Right lobe of liver (tissue), 6 donors: ENCODE results near the gene DGKI. TPM values are rescaled to one million over a fixed set of nuclear protein-coding genes. Genes with fewer than 3 reads are reported as not detected.
"Not testable (repeated sequence)": the region's sequence is repeated elsewhere in the genome, so short reads cannot be mapped to it uniquely, and the experiment has no call there.

Source experiments
- ATAC-seq, 4 donors: fragments of 200-7000 bp; cut with Tn5 transposase; one replicate each; pipeline ENCODE4 v1.9.1; 2020; ENCODE audit warnings: mild to moderate bottlenecking in 4 of 4, moderate library complexity in 4 of 4
- DNase-seq, 3 donors: peaks; one replicate each; pipeline ENCODE4 v3.0.0-alpha.2; 2020
- H3K27ac ChIP-seq, 3 donors: fragments of 200-600 bp; one replicate each; pipeline ENCODE4 v1.8.0; 2022
- H3K27me3 ChIP-seq, 2 donors: fragments of 200-600 bp; one replicate each; pipeline ENCODE4 v1.8.0; 2022
- H3K36me3 ChIP-seq, 4 donors: fragments of 200-600 bp; sonication (generic) in 1 of 4; one replicate each; pipeline versions ENCODE4 v1.5.1 to v1.8.0; 2017 to 2022; ENCODE audit warnings: control low read depth in 1 of 4
- H3K4me1 ChIP-seq, 4 donors: fragments of 200-600 bp; sonication (generic) in 1 of 4; one replicate each; pipeline versions ENCODE4 v1.5.1 to v1.8.0; 2017 to 2022; ENCODE audit warnings: control low read depth in 1 of 4
- H3K4me3 ChIP-seq, 3 donors: fragments of 200-600 bp; one replicate each; pipeline ENCODE4 v1.8.0; 2022
- H3K9me3 ChIP-seq, 4 donors: fragments of 200-600 bp; sonication (generic) in 1 of 4; one replicate each; pipeline versions ENCODE4 v1.5.1 to v1.8.0; 2017 to 2022; ENCODE audit warnings: control low read depth in 1 of 4
- POLR2A ChIP-seq: fragments of 450-650 bp; IDR thresholded peaks from one replicate; pipeline ENCODE4 v1.6.1; 2017; ENCODE audit warnings: antibody characterized with exemption, mild to moderate bottlenecking
- WGBS: methylation state at CpG from one replicate; pipeline ENCODE4 v1.1.6; 2018; ENCODE audit warnings: low coverage, low lambda C conversion rate; ENCODE audit not compliant: insufficient coverage; ENCODE audit errors: missing lambda C conversion rate; 5-methylcytosine and 5-hydroxymethylcytosine counted together
- intact Hi-C, 2 donors: fragments of 100-400 bp; cut with DNase I; formaldehyde crosslinking; loops; one replicate each; pipeline versions ENCODE4 v1.11.2 to v1.14.1; 2022
- total RNA-seq, 6 experiments: library from RNA; depleted of rRNA in 2 of 6; stranded (reverse); fragments of >200 nt in 2 of 6; fragmentation: NEBNext Ultra II Directional in 3 of 6; extraction: Animal tissue kit (Norgen Biotek cat#: 25700) in 3 of 6; gene quantifications; one replicate each; pipeline versions ENCODE4 v1.1.0 to v1.2.4, GENCODE V29; 2016 to 2023
- TF ChIP-seq, protein P1 (sequence below), 4 donors: fragments of 200-600 bp in 3 of 4; fragments of 450-650 bp in 1 of 4; IDR thresholded peaks; one replicate each; pipeline versions ENCODE4 v1.5.1 to v1.8.0; 2016 to 2022; ENCODE audit warnings: antibody characterized with exemption in 4 of 4, mild to moderate bottlenecking in 2 of 4
- donor health status: DM: no; HTN: yes; CAD: no.
- donor health status: DM: no; HTN: no; CAD: no.
- donor health status: DM: no; HTN: no; CAD: no.
- donor health status: DM: no; HTN: yes; CAD: no.
- donor health status: DM: no; HTN: yes; CAD: no.

DGKI gene
- total RNA-seq, 6 experiments from 2014 or later, result 0.05 to 0.35 (median 0.06) TPM; not detected in 1

GRCh38 chr7:137836541-137836940 is 10.2 kb downstream of the DGKI start:
- Histone ChIP-seq H3K9me3 (no peaks in the 10 kb centered on the region), H3K36me3 (no peaks in the 10 kb centered on the region), H3K4me1 (peaks cover 0 to 18% (median 3%) of the 10 kb centered on the region in 4 donors), H3K27ac (no peak overlapping the region), H3K27me3 (no peaks in the 10 kb centered on the region), H3K4me3 (no peak overlapping the region)
- ATAC-seq (no peak), DNase-seq (no peak)
- no peak for TF ChIP-seq POLR2A
- TF ChIP-seq, protein P1, sequence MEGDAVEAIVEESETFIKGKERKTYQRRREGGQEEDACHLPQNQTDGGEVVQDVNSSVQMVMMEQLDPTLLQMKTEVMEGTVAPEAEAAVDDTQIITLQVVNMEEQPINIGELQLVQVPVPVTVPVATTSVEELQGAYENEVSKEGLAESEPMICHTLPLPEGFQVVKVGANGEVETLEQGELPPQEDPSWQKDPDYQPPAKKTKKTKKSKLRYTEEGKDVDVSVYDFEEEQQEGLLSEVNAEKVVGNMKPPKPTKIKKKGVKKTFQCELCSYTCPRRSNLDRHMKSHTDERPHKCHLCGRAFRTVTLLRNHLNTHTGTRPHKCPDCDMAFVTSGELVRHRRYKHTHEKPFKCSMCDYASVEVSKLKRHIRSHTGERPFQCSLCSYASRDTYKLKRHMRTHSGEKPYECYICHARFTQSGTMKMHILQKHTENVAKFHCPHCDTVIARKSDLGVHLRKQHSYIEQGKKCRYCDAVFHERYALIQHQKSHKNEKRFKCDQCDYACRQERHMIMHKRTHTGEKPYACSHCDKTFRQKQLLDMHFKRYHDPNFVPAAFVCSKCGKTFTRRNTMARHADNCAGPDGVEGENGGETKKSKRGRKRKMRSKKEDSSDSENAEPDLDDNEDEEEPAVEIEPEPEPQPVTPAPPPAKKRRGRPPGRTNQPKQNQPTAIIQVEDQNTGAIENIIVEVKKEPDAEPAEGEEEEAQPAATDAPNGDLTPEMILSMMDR (IDR thresholded peaks at IDR 0.05), result no peak
- intact Hi-C loops, result no loop called here
- 89% methylated on average over 1 of the region's 1 CpG for WGBS

- no peaks in the 10 kb centered on the region for H3K27me3 ChIP-seq
- H3K4me3 ChIP-seq, result no peak overlapping the region
- DNase-seq (no peak), ATAC-seq (no peak)
- no peak overlapping the region for H3K27ac ChIP-seq
- intact Hi-C loops, result no loop called here
- peaks cover 0 to 22% (median 3%) of the 10 kb centered on the region in 4 donors for H3K4me1 ChIP-seq
- no peaks in the 10 kb centered on the region for H3K9me3 ChIP-seq
- no peaks in the 10 kb centered on the region for H3K36me3 ChIP-seq
- 81% methylated on average over 3 of the region's 3 CpGs for WGBS
- TF ChIP-seq, protein P1 (IDR thresholded peaks at IDR 0.05), result no peak
- no peak for TF ChIP-seq POLR2A
Measured at GRCh38 chr7:137836113-137836509, 10.7 kb downstream of the DGKI start.

- ATAC-seq (no peak), DNase-seq (no peak)
- TF ChIP-seq POLR2A, result no peak
- TF ChIP-seq, protein P1 (IDR thresholded peaks at IDR 0.05), result no peak
- WGBS, result 82% methylated on average over 3 of the region's 3 CpGs
- H3K9me3 ChIP-seq, result no peaks in the 10 kb centered on the region
- H3K27me3 ChIP-seq, result no peaks in the 10 kb centered on the region
- H3K36me3 ChIP-seq, result no peaks in the 10 kb centered on the region
- H3K4me3 ChIP-seq, result no peak overlapping the region
- no peak overlapping the region for H3K27ac ChIP-seq
- H3K4me1 ChIP-seq, result peaks cover 0 to 21% (median under 1%) of the 10 kb centered on the region in 4 donors
- intact Hi-C loops, result no loop called here
Measured at GRCh38 chr7:137835486-137836112, 11.2 kb downstream of the DGKI start.

GRCh38 chr7:137834552-137834951 is 12.2 kb downstream of the DGKI start:
- no peaks in the 10 kb centered on the region for H3K27me3 ChIP-seq
- no peaks in the 10 kb centered on the region for H3K36me3 ChIP-seq
- H3K4me3 ChIP-seq, result no peak overlapping the region
- 100% methylated on average over 1 of the region's 1 CpG for WGBS
- no peak for TF ChIP-seq POLR2A
- TF ChIP-seq, protein P1 (IDR thresholded peaks at IDR 0.05), result no peak
- peaks cover 0 to 24% (median 0%) of the 10 kb centered on the region in 4 donors for H3K4me1 ChIP-seq
- DNase-seq (no peak), ATAC-seq (no peak)
- no peak overlapping the region for H3K27ac ChIP-seq
- intact Hi-C loops, result no loop called here
- H3K9me3 ChIP-seq, result no peaks in the 10 kb centered on the region

- intact Hi-C loops, ATAC-seq, DNase-seq, H3K4me3 ChIP-seq, H3K27me3 ChIP-seq, H3K36me3 ChIP-seq, H3K27ac ChIP-seq, H3K9me3 ChIP-seq: not testable (repeated sequence)
- WGBS, result 70% methylated on average over 2 of the region's 2 CpGs
- H3K4me1 ChIP-seq, result peaks cover 0 to 30% (median 0%) of the 10 kb centered on the region in 4 donors
Measured at GRCh38 chr7:137832990-137833389, 13.8 kb downstream of the DGKI start.
